Keratinocyte (primary cell): ENCODE results near the gene TBC1D5. TPM values are rescaled to one million over a fixed set of nuclear protein-coding genes. Genes with fewer than 3 reads are reported as not detected.

ENCODE experiments used
- DNase-seq: peaks from one replicate; pipeline ENCODE4 v3.0.0-alpha.2; 2011; ENCODE audit warnings: low read depth, missing footprints, low spot score
- FAIRE-seq: peaks from 2 replicates; lab custom pipeline; 2011; peaks lifted over from hg19 to GRCh38; lab: Jason Lieb, UNC
- H2AFZ ChIP-seq: 2 replicates; pipeline ENCODE4 v1.6.0; 2012; ENCODE audit warnings: low read length, control low read depth, inconsistent platforms; ENCODE audit not compliant: control insufficient read depth
- H3K27ac ChIP-seq: 2 replicates; pipeline ENCODE4 v1.5.1; 2011; ENCODE audit warnings: low read length; ENCODE audit not compliant: control insufficient read depth, insufficient read depth
- H3K27me3 ChIP-seq: 3 replicates; pipeline ENCODE4 v1.6.0; 2011; ENCODE audit warnings: low read length; ENCODE audit not compliant: control insufficient read depth, insufficient read depth; ENCODE audit errors: extremely low read depth
- H3K36me3 ChIP-seq, 2 experiments: 2 replicates in 1 of 2; 3 replicates in 1 of 2; pipeline ENCODE4 v1.5.1; 2011; ENCODE audit warnings: low read length in 2 of 2, mild to moderate bottlenecking in 1 of 2; ENCODE audit not compliant: control insufficient read depth in 2 of 2, insufficient read depth in 2 of 2; ENCODE audit errors: extremely low read depth in 1 of 2
- H3K4me1 ChIP-seq: 3 replicates; pipeline ENCODE4 v1.5.1; 2011; ENCODE audit warnings: low read length; ENCODE audit not compliant: control insufficient read depth, insufficient read depth; ENCODE audit errors: extremely low read depth
- H3K4me2 ChIP-seq: 3 replicates; pipeline ENCODE4 v1.6.0; 2011; ENCODE audit warnings: low read depth, low read length; ENCODE audit not compliant: control insufficient read depth, insufficient read depth; ENCODE audit errors: extremely low read depth
- H3K4me3 ChIP-seq, 3 experiments: fragments of 200-600 bp in 1 of 3; sonication (generic) in 1 of 3; 2 replicates in 2 of 3; 3 replicates in 1 of 3; pipeline ENCODE4 v1.5.1; 2011 to 2016; ENCODE audit warnings: low read length in 3 of 3, mild to moderate bottlenecking in 3 of 3, control low read depth in 2 of 3, inconsistent platforms in 1 of 3, low read depth in 1 of 3, mixed read lengths in 1 of 3, mixed run types in 1 of 3, moderate library complexity in 1 of 3; ENCODE audit not compliant: control insufficient read depth in 2 of 3, insufficient read depth in 2 of 3; ENCODE audit errors: extremely low read depth in 1 of 3
- H3K79me2 ChIP-seq: 2 replicates; pipeline ENCODE4 v1.6.0; 2012; ENCODE audit warnings: low read length; ENCODE audit not compliant: control insufficient read depth, insufficient read depth
- H3K9ac ChIP-seq: 3 replicates; pipeline ENCODE4 v1.6.0; 2011; ENCODE audit warnings: low read length; ENCODE audit not compliant: control insufficient read depth, insufficient read depth; ENCODE audit errors: extremely low read depth
- H3K9me1 ChIP-seq: 3 replicates; pipeline ENCODE4 v1.6.0; 2011; ENCODE audit warnings: low read length; ENCODE audit not compliant: control insufficient read depth, insufficient read depth; ENCODE audit errors: extremely low read depth
- H3K9me3 ChIP-seq: 2 replicates; pipeline ENCODE4 v1.5.1; 2012; ENCODE audit warnings: low read depth, low read length; ENCODE audit not compliant: control insufficient read depth
- H4K20me1 ChIP-seq: 3 replicates; pipeline ENCODE4 v1.6.0; 2011; ENCODE audit warnings: low read length; ENCODE audit not compliant: control insufficient read depth, insufficient read depth; ENCODE audit errors: extremely low read depth
- EZH2 ChIP-seq: IDR thresholded peaks from one replicate; pipeline ENCODE4 v1.6.1; 2012; ENCODE audit warnings: inconsistent platforms, mild to moderate bottlenecking, low read length, moderate library complexity
- dilution Hi-C: fragments of 300-500 bp; cut with MboI; formaldehyde crosslinking; loops from one replicate; pipeline ENCODE4 v1.7.0; 2020; ENCODE audit warnings: low sequenced_read_pairs; ENCODE audit not compliant: extremely low pct_ligation_motif_present
- polyA plus RNA-seq, 5 experiments: library from polyadenylated mRNA; depleted of rRNA in 3 of 5; stranded (reverse) in 3 of 5; stranded (forward) in 1 of 5; unstranded in 1 of 5; fragments of >200 nt; gene quantifications; 1 replicate in 1 of 5; 2 replicates in 3 of 5; 3 replicates in 1 of 5; pipeline versions ENCODE4 v1.2.1 to v1.2.3, GENCODE V29; 2011 to 2012; ENCODE audit warnings: missing spikeins in 2 of 5, low read depth in 1 of 5, low replicate concordance in 1 of 5
- TF ChIP-seq, protein P1 (sequence below), 3 experiments: IDR thresholded peaks in 1 of 3; conservative IDR thresholded peaks in 1 of 3; optimal IDR thresholded peaks in 1 of 3; 2 replicates in 2 of 3; 3 replicates in 1 of 3; pipeline versions ENCODE3 to v1.5.1; 2011; ENCODE audit warnings: low read length in 3 of 3, mild to moderate bottlenecking in 3 of 3, moderate library complexity in 2 of 3, control low read depth in 1 of 3, inconsistent platforms in 1 of 3; ENCODE audit not compliant: insufficient read depth in 2 of 3; ENCODE audit errors: extremely low read depth in 1 of 3

TBC1D5 gene
- polyA plus RNA-seq, 1 donor (not counting 4 experiments of a cell fraction or from before 2014, with no cell fraction given) = 25.8 TPM

DNA sequence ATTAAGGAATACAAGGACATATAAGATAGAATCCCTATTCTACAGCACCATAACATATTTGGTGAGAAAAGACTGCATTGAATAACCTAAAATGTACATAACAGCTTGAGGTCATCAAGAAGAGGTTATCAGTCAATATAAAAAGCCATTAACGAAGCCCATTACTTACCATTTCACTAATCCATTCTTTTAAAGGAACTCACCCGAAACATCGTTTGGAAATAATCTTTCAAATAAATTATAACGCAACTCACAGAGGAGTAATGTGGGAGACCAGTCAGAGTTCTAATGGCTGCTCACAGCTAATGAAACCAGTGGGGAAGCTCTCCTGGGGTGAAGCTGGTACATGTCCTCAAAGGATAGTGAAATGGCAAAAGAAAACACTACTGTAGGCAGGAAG lies 188.4 kb downstream of the TBC1D5 start:
- H3K4me2 ChIP-seq = no peak overlapping the region
- no peak overlapping the region for H3K4me3 ChIP-seq
- no peak overlapping the region for H3K27ac ChIP-seq
- no peaks in the 10 kb centered on the region for H3K4me1 ChIP-seq
- no peaks in the 10 kb centered on the region for H3K27me3 ChIP-seq
- no peak for TF ChIP-seq EZH2
- TF ChIP-seq, protein P1, sequence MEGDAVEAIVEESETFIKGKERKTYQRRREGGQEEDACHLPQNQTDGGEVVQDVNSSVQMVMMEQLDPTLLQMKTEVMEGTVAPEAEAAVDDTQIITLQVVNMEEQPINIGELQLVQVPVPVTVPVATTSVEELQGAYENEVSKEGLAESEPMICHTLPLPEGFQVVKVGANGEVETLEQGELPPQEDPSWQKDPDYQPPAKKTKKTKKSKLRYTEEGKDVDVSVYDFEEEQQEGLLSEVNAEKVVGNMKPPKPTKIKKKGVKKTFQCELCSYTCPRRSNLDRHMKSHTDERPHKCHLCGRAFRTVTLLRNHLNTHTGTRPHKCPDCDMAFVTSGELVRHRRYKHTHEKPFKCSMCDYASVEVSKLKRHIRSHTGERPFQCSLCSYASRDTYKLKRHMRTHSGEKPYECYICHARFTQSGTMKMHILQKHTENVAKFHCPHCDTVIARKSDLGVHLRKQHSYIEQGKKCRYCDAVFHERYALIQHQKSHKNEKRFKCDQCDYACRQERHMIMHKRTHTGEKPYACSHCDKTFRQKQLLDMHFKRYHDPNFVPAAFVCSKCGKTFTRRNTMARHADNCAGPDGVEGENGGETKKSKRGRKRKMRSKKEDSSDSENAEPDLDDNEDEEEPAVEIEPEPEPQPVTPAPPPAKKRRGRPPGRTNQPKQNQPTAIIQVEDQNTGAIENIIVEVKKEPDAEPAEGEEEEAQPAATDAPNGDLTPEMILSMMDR (optimal IDR thresholded peaks at IDR 0.05 in 1 of 3, IDR thresholded peaks at IDR 0.05 in 1 of 3, conservative IDR thresholded peaks at IDR 0.05 in 1 of 3; ENCODE audit: extremely low read depth in 1 of 3, insufficient read depth in 2 of 3, low read length in 3 of 3) = no peak
- no peaks in the 10 kb centered on the region for H3K79me2 ChIP-seq
- H3K9ac ChIP-seq = no peak overlapping the region
- no peaks in the 10 kb centered on the region for H3K36me3 ChIP-seq
- dilution Hi-C loops = no loop called here
- no peak overlapping the region for H2AFZ ChIP-seq
- DNase-seq = no peak
- no peak for FAIRE-seq
- no peaks in the 10 kb centered on the region for H3K9me1 ChIP-seq
- no peaks in the 10 kb centered on the region for H4K20me1 ChIP-seq
- no peaks in the 10 kb centered on the region for H3K9me3 ChIP-seq

DNA sequence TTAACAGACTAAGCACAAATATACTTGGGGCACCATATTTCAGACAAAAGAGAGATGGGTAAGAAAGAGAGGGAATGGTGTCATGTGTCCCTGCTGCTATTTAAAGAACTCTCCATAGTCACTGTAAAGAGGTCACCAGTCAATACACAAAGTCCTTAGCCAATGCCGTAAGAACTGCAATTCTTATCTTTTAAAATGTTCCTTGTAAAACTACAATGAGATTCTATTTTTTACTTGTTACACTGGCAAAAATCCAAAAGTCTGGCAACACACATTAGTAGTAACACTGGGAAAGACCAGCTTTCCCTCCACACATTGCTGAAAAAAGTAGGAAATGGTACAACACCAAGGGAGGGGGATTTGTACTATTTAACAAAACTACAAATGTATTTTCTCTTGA lies 189.4 kb downstream of the TBC1D5 start:
- Histone ChIP-seq H3K4me2 (no peak overlapping the region), H3K27me3 (no peaks in the 10 kb centered on the region), H3K9me1 (no peaks in the 10 kb centered on the region), H3K9ac (no peak overlapping the region), H3K9me3 (no peaks in the 10 kb centered on the region), H3K4me1 (no peaks in the 10 kb centered on the region), H4K20me1 (no peaks in the 10 kb centered on the region), H3K27ac (no peak overlapping the region), H3K4me3 (no peak overlapping the region), H3K36me3 (no peaks in the 10 kb centered on the region), H2AFZ (no peak overlapping the region), H3K79me2 (no peaks in the 10 kb centered on the region)
- FAIRE-seq = no peak
- TF ChIP-seq, protein P1 (optimal IDR thresholded peaks at IDR 0.05 in 1 of 3, IDR thresholded peaks at IDR 0.05 in 1 of 3, conservative IDR thresholded peaks at IDR 0.05 in 1 of 3; ENCODE audit: extremely low read depth in 1 of 3, insufficient read depth in 2 of 3, low read length in 3 of 3) = no peak
- TF ChIP-seq EZH2 = no peak
- dilution Hi-C loops = no loop called here
- DNase-seq = no peak
